HL-60 (cell line): ENCODE measurements around the gene PARVB.

Experiments used
- DNase-seq, 2 experiments: peaks; one replicate each; pipeline ENCODE4 v3.0.0-alpha.2; 2010 to 2020; ENCODE audit warnings: low read depth in 1 of 2, low spot score in 1 of 2
- H3K27ac ChIP-seq: fragments of 250-450 bp; sonication (Bioruptor Pico); replicated peaks from 2 replicates; pipeline ENCODE4 v1.5.1; 2020; ENCODE audit warnings: mild to moderate bottlenecking, moderate library complexity
- H3K27me3 ChIP-seq: fragments of 250-450 bp; sonication (Bioruptor Pico); 2 replicates; pipeline ENCODE4 v1.5.1; 2021; ENCODE audit warnings: mild to moderate bottlenecking, moderate library complexity; ENCODE audit not compliant: insufficient read depth, poor library complexity, severe bottlenecking
- H3K4me3 ChIP-seq: replicated peaks from 2 replicates; pipeline ENCODE4 v1.5.1; 2011; ENCODE audit warnings: mild to moderate bottlenecking, control low read depth, low read length; ENCODE audit not compliant: insufficient read depth
- CTCF ChIP-seq: IDR thresholded peaks from one replicate; pipeline ENCODE4 v1.5.1; 2011; ENCODE audit warnings: low read length, control low read depth, inconsistent platforms; ENCODE audit not compliant: insufficient read depth
- GABPA ChIP-seq: IDR thresholded peaks from 2 replicates; pipeline ENCODE4 v1.6.1; 2012; ENCODE audit warnings: low read depth
- POLR2AphosphoS5 ChIP-seq: IDR thresholded peaks from 2 replicates; pipeline ENCODE4 v1.6.1; 2012; ENCODE audit warnings: low read depth
- REST ChIP-seq: IDR thresholded peaks from 2 replicates; pipeline ENCODE4 v1.6.1; 2012; ENCODE audit warnings: low read depth; ENCODE audit not compliant: insufficient replicate concordance
- SPI1 ChIP-seq: IDR thresholded peaks from 2 replicates; pipeline ENCODE4 v1.6.1; 2012; ENCODE audit warnings: low read depth, mild to moderate bottlenecking, borderline replicate concordance

Gene PARVB

GRCh38 chr22:43983808-43984207 lies 40.3 kb upstream of the PARVB start:
- no peak for DNase-seq
- Histone ChIP-seq H3K27ac (no peak overlapping the region), H3K27me3 (no peaks in the 10 kb centered on the region), H3K4me3 (no peak overlapping the region)
- TF ChIP-seq SPI1 (no peak), CTCF (no peak), GABPA (no peak), REST (no peak), POLR2AphosphoS5 (no peak)

GRCh38 chr22:43985532-43985931 lies 38.6 kb upstream of the PARVB start:
- no peak overlapping the region for H3K4me3 ChIP-seq
- no peaks in the 10 kb centered on the region for H3K27me3 ChIP-seq
- TF ChIP-seq GABPA (no peak), CTCF (no peak), REST (no peak), POLR2AphosphoS5 (no peak), SPI1 (no peak)
- no peak for DNase-seq
- no peak overlapping the region for H3K27ac ChIP-seq

GRCh38 chr22:43988116-43988820 lies 35.8 kb upstream of the PARVB start:
- H3K27ac ChIP-seq: no peak overlapping the region

More at GRCh38 chr22:43988116-43988820, 35.8 kb upstream of the PARVB start:
- Histone ChIP-seq H3K27me3 (no peaks in the 10 kb centered on the region), H3K4me3 (no peak overlapping the region)
- DNase-seq: no peak
- TF ChIP-seq REST: no peak
- TF ChIP-seq CTCF: no peak
- no peak for TF ChIP-seq SPI1
- TF ChIP-seq GABPA: no peak
- no peak for TF ChIP-seq POLR2AphosphoS5
